ENCODE results near the gene OSBPL10.

OSBPL10 gene

DNA sequence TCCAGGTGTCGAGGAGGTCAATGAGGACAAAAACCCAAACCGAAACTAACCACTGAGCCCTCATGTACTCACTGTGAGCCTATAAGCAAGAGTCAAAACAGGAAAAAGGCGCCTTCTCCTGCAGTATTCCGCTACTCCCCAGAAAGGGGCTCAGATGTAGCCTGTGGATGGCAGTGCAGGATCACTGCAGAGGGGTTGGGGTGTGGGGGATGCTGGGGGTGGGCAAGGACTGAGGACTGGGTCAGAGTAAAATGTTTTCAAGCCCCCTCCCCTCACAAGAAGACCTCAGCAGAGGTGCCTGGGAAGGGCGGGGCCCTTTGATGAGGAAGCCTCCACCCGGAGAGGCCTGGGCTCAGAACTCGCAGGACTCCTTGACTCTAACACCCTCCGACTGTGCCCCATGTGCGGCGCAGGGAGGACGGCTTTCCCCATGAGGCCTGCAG, 170.1 kb downstream of the OSBPL10 start:
- H3K4me1 ChIP-seq (ENCODE audit: insufficient read depth, low read length, severe bottlenecking) = peaks cover 10% of the 10 kb centered on the region
- H3K27me3 ChIP-seq (ENCODE audit: insufficient read depth, low read length) = no peaks in the 10 kb centered on the region
- no peak overlapping the region for H3K9ac ChIP-seq (ENCODE audit: low read length)
- no peaks in the 10 kb centered on the region for H4K20me1 ChIP-seq (ENCODE audit: insufficient read depth, low read length)
- H3K79me2 ChIP-seq (ENCODE audit: insufficient read depth, low read length) = peaks cover 16% of the 10 kb centered on the region
- H3K9me3 ChIP-seq (ENCODE audit: low read length) = no peaks in the 10 kb centered on the region
- no peaks in the 10 kb centered on the region for H3K9me2 ChIP-seq (ENCODE audit: low read depth, low read length)
- H3K4me2 ChIP-seq (ENCODE audit: low read length) = no peak overlapping the region
- peaks cover 33% of the 10 kb centered on the region for H3K36me3 ChIP-seq (ENCODE audit: insufficient read depth, low read length)
- TF ChIP-seq, protein P1, sequence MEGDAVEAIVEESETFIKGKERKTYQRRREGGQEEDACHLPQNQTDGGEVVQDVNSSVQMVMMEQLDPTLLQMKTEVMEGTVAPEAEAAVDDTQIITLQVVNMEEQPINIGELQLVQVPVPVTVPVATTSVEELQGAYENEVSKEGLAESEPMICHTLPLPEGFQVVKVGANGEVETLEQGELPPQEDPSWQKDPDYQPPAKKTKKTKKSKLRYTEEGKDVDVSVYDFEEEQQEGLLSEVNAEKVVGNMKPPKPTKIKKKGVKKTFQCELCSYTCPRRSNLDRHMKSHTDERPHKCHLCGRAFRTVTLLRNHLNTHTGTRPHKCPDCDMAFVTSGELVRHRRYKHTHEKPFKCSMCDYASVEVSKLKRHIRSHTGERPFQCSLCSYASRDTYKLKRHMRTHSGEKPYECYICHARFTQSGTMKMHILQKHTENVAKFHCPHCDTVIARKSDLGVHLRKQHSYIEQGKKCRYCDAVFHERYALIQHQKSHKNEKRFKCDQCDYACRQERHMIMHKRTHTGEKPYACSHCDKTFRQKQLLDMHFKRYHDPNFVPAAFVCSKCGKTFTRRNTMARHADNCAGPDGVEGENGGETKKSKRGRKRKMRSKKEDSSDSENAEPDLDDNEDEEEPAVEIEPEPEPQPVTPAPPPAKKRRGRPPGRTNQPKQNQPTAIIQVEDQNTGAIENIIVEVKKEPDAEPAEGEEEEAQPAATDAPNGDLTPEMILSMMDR (IDR thresholded peaks at IDR 0.05; ENCODE audit: low read length) = no peak
- TF ChIP-seq EZH2 (IDR thresholded peaks at IDR 0.05; ENCODE audit: borderline replicate concordance, low read length) = no peak
- H3K4me3 ChIP-seq (ENCODE audit: low read depth, low read length, poor library complexity, severe bottlenecking) = no peak overlapping the region
- H3F3A ChIP-seq (ENCODE audit: insufficient read depth, low read length) = no peaks in the 10 kb centered on the region
- H2AFZ ChIP-seq (ENCODE audit: low read length) = no peak overlapping the region
- H3K27ac ChIP-seq (ENCODE audit: low read depth, low read length, poor library complexity, severe bottlenecking) = no peak overlapping the region

DNA sequence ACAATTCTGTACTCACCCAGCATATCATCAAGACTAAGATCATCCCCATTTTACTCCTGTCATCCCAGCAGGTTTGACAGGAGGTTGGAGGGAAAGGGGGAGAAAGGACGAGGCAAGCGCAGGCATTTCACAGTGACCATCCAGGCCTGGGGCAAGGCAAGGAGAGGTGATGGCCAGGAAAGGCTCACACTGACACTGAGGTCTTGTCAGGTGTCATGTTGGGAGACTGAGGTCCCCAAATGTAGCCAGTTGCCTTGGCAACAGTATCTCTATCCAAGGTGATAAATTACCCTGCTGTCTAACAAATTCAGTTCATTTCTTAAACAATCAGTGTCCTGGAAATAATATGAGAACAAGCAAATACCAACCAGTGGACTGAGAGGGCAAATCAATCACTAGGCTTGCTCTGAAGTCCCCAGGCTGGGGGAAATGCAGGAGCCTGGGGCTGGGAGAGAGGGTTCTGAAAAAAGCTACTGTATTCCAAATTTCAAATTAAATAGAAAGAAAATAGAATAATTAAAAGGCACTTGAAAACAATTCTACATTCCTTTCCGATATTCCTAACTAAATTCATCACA, 172.8 kb downstream of the OSBPL10 start:
- Histone ChIP-seq H3F3A (ENCODE audit: insufficient read depth, low read length) (no peaks in the 10 kb centered on the region), H3K9me2 (ENCODE audit: low read depth, low read length) (no peaks in the 10 kb centered on the region), H3K9me3 (ENCODE audit: low read length) (no peaks in the 10 kb centered on the region), H3K4me3 (ENCODE audit: low read depth, low read length, poor library complexity, severe bottlenecking) (no peak overlapping the region), H3K27me3 (ENCODE audit: insufficient read depth, low read length) (no peaks in the 10 kb centered on the region), H3K79me2 (ENCODE audit: insufficient read depth, low read length) (peaks cover 16% of the 10 kb centered on the region), H3K36me3 (ENCODE audit: insufficient read depth, low read length) (peaks cover 20% of the 10 kb centered on the region), H4K20me1 (ENCODE audit: insufficient read depth, low read length) (no peaks in the 10 kb centered on the region), H3K9ac (ENCODE audit: low read length) (no peak overlapping the region), H3K4me1 (ENCODE audit: insufficient read depth, low read length, severe bottlenecking) (peaks cover 4% of the 10 kb centered on the region), H3K27ac (ENCODE audit: low read depth, low read length, poor library complexity, severe bottlenecking) (no peak overlapping the region), H3K4me2 (ENCODE audit: low read length) (no peak overlapping the region), H2AFZ (ENCODE audit: low read length) (no peak overlapping the region)
- TF ChIP-seq, protein P1 (IDR thresholded peaks at IDR 0.05; ENCODE audit: low read length) = no peak
- no peak for TF ChIP-seq EZH2 (IDR thresholded peaks at IDR 0.05; ENCODE audit: borderline replicate concordance, low read length)

DNA sequence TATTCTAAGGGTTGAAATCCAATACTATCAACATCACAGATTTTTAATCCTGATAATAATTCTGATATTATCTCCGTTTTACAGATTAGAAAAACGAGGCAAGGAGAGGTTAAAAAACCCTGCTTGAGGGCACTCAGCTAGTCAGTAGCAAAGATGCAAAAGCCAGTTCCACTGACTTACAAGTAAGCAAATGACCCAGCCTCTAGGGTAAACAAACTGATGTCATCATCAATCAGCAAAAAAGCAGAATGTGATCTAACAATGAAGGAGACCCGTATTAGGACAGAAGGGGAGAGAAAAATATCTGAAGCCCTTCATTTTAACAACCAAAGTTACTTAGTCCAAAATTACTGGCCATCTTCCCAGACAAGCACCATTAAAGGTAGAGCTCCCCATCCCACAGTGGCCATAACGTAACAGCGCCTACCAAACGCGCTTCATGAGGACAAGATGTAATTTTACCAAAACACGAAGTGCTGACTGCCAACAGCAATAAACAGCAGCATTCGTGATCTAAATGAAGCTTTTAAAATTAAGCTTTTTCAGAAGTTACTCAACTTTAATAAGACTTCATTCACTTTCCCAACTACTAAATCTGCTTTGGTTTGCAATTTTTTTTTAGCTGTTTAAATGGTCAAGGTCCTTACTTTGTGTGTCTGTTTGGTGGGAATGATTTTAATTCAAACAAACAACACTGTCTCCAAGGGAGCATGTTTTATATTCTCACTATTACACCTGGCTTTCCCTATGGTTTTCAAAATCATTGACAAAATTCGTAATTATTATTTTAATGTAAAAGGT, 176.6 kb downstream of the OSBPL10 start:
- H3K4me1 ChIP-seq (ENCODE audit: insufficient read depth, low read length, severe bottlenecking) = peaks cover 10% of the 10 kb centered on the region
- no peak overlapping the region for H3K4me3 ChIP-seq (ENCODE audit: low read depth, low read length, poor library complexity, severe bottlenecking)
- H4K20me1 ChIP-seq (ENCODE audit: insufficient read depth, low read length) = no peaks in the 10 kb centered on the region
- TF ChIP-seq, protein P1 (IDR thresholded peaks at IDR 0.05; ENCODE audit: low read length) = no peak
- TF ChIP-seq EZH2 (IDR thresholded peaks at IDR 0.05; ENCODE audit: borderline replicate concordance, low read length) = no peak
- no peaks in the 10 kb centered on the region for H3K9me2 ChIP-seq (ENCODE audit: low read depth, low read length)
- H3K9me3 ChIP-seq (ENCODE audit: low read length) = no peaks in the 10 kb centered on the region
- H3F3A ChIP-seq (ENCODE audit: insufficient read depth, low read length) = no peaks in the 10 kb centered on the region
- no peak overlapping the region for H2AFZ ChIP-seq (ENCODE audit: low read length)
- no peak overlapping the region for H3K4me2 ChIP-seq (ENCODE audit: low read length)
- H3K79me2 ChIP-seq (ENCODE audit: insufficient read depth, low read length) = peaks cover 17% of the 10 kb centered on the region
- H3K9ac ChIP-seq (ENCODE audit: low read length) = no peak overlapping the region
- peaks cover 31% of the 10 kb centered on the region for H3K36me3 ChIP-seq (ENCODE audit: insufficient read depth, low read length)
- H3K27me3 ChIP-seq (ENCODE audit: insufficient read depth, low read length) = no peaks in the 10 kb centered on the region
- H3K27ac ChIP-seq (ENCODE audit: low read depth, low read length, poor library complexity, severe bottlenecking) = no peak overlapping the region

Data from OCI-LY1 (cell line).